Stomach (tissue), 4 donors: Measurements from ENCODE around the gene FSTL5.

Experiments
- CTCF ChIP-seq, 7 experiments: fragments of 450-650 bp in 4 of 7; fragments of 200-600 bp in 3 of 7; sonication (generic) in 3 of 7; IDR thresholded peaks; one replicate each; pipeline ENCODE4 v1.5.1; 2016 to 2019; ENCODE audit warnings: antibody characterized with exemption in 7 of 7, control low read depth in 2 of 7, mild to moderate bottlenecking in 1 of 7
- POLR2AphosphoS5 ChIP-seq, 3 donors: sonication (generic); formaldehyde crosslinking; IDR thresholded peaks; one replicate each; pipeline ENCODE4 v1.6.1; 2016; ENCODE audit warnings: antibody characterized with exemption in 3 of 3

GRCh38 chr4:161900110-161900509, 263.7 kb downstream of the FSTL5 start:
- TF ChIP-seq POLR2AphosphoS5 (IDR thresholded peaks at IDR 0.05) (no peak), CTCF (IDR thresholded peaks at IDR 0.05) (no peak)
